Neuronal stem cell (in vitro differentiated cells): ENCODE data around the gene ZMIZ1.

Experiments
- DNase-seq: peaks from one replicate; pipeline ENCODE4 v3.0.0-alpha.2; 2013; ENCODE audit warnings: low spot score
- H2AFZ ChIP-seq: one replicate; pipeline ENCODE4 v1.6.1; 2013; ENCODE audit warnings: mild to moderate bottlenecking, low read length, inconsistent platforms
- H2AK5ac ChIP-seq: 2 replicates; pipeline ENCODE4 v1.6.1; 2013; ENCODE audit warnings: low read depth, mild to moderate bottlenecking, inconsistent platforms, low read length, moderate library complexity, mixed read lengths
- H2BK120ac ChIP-seq: 2 replicates; pipeline ENCODE4 v1.6.1; 2013; ENCODE audit warnings: low read depth, mild to moderate bottlenecking, inconsistent platforms, low read length, moderate library complexity, mixed read lengths
- H2BK12ac ChIP-seq: one replicate; pipeline ENCODE4 v1.6.1; 2013; ENCODE audit warnings: low read length, inconsistent platforms
- H2BK15ac ChIP-seq: 2 replicates; pipeline ENCODE4 v1.6.1; 2013; ENCODE audit warnings: mild to moderate bottlenecking, low read length, inconsistent platforms, mixed read lengths
- H2BK5ac ChIP-seq: one replicate; pipeline ENCODE4 v1.6.1; 2013; ENCODE audit warnings: inconsistent platforms, mild to moderate bottlenecking, low read length, moderate library complexity
- H3K14ac ChIP-seq: one replicate; pipeline ENCODE4 v1.6.1; 2013; ENCODE audit warnings: low read length, inconsistent platforms
- H3K18ac ChIP-seq: 2 replicates; pipeline ENCODE4 v1.6.1; 2013; ENCODE audit warnings: low read length, inconsistent platforms
- H3K23ac ChIP-seq: 2 replicates; pipeline ENCODE4 v1.6.1; 2013; ENCODE audit warnings: low read depth, mild to moderate bottlenecking, mixed read lengths, low read length, inconsistent platforms; ENCODE audit not compliant: poor library complexity
- H3K27ac ChIP-seq: replicated peaks from 3 replicates; pipeline ENCODE4 v1.5.1; 2013; ENCODE audit warnings: low read length, inconsistent platforms
- H3K27me3 ChIP-seq, 3 experiments: 2 replicates each; pipeline ENCODE4 v1.6.1; 2013; ENCODE audit warnings: low read length in 3 of 3, mild to moderate bottlenecking in 2 of 3, inconsistent platforms in 1 of 3, low read depth in 1 of 3, mixed read lengths in 1 of 3, moderate library complexity in 1 of 3; ENCODE audit not compliant: control insufficient read depth in 3 of 3, insufficient read depth in 3 of 3
- H3K36me3 ChIP-seq, 2 donors: replicated peaks in 1 of 2; 2 replicates each; pipeline ENCODE4 v1.6.1; 2013; ENCODE audit warnings: low read length in 2 of 2; ENCODE audit not compliant: control insufficient read depth in 2 of 2, insufficient read depth in 2 of 2
- H3K4ac ChIP-seq: 2 replicates; pipeline ENCODE4 v1.6.1; 2013; ENCODE audit warnings: inconsistent platforms, mild to moderate bottlenecking, low read length, moderate library complexity
- H3K4me1 ChIP-seq, 2 donors: 1 replicate in 1 of 2; 2 replicates in 1 of 2; pipeline ENCODE4 v1.6.1; 2013; ENCODE audit warnings: low read length in 2 of 2, low read depth in 1 of 2; ENCODE audit not compliant: control insufficient read depth in 2 of 2, insufficient read depth in 1 of 2
- H3K4me2 ChIP-seq: one replicate; pipeline ENCODE4 v1.6.1; 2013; ENCODE audit warnings: mild to moderate bottlenecking, low read length, inconsistent platforms; ENCODE audit not compliant: insufficient read depth, poor library complexity, severe bottlenecking
- H3K4me3 ChIP-seq, 2 donors: 2 replicates each; pipeline ENCODE4 v1.5.1; 2013; ENCODE audit warnings: low read length in 2 of 2, mild to moderate bottlenecking in 2 of 2, inconsistent platforms in 1 of 2, moderate library complexity in 1 of 2
- H3K79me1 ChIP-seq: one replicate; pipeline ENCODE4 v1.6.1; 2013; ENCODE audit warnings: low read depth, mild to moderate bottlenecking, inconsistent platforms, low read length, moderate library complexity
- H3K9ac ChIP-seq: one replicate; pipeline ENCODE4 v1.6.1; 2013; ENCODE audit warnings: mild to moderate bottlenecking, low read depth, low read length, inconsistent platforms; ENCODE audit not compliant: poor library complexity
- H3K9me3 ChIP-seq, 2 donors: replicated peaks in 1 of 2; 2 replicates each; pipeline versions ENCODE3 to v1.6.1; 2013; ENCODE audit warnings: low read length in 2 of 2, mild to moderate bottlenecking in 2 of 2, inconsistent platforms in 1 of 2, low read depth in 1 of 2, mixed read lengths in 1 of 2, moderate library complexity in 1 of 2; ENCODE audit not compliant: control insufficient read depth in 2 of 2, insufficient read depth in 1 of 2
- H4K8ac ChIP-seq: one replicate; pipeline ENCODE4 v1.6.1; 2013; ENCODE audit warnings: low read depth, mild to moderate bottlenecking, inconsistent platforms, low read length, moderate library complexity
- H4K91ac ChIP-seq: one replicate; pipeline ENCODE4 v1.6.1; 2013; ENCODE audit warnings: low read length, low read depth, mild to moderate bottlenecking, inconsistent platforms; ENCODE audit not compliant: poor library complexity
- WGBS, 2 donors: extraction: QIAGEN DNeasy Blood & Tissue Kit; methylation state at CpG; one replicate each; pipeline ENCODE4 v1.1.7; 2013; ENCODE audit warnings: missing lambda C conversion rate in 2 of 2, mixed read lengths in 1 of 2; ENCODE audit not compliant: insufficient read length in 2 of 2, insufficient replicate concordance in 1 of 2; ENCODE audit errors: extremely low coverage in 2 of 2; 5-methylcytosine and 5-hydroxymethylcytosine counted together

Gene ZMIZ1

GRCh38 chr10:79349766-79350406 lies 281.1 kb downstream of the ZMIZ1 start:
- WGBS, 2 donors = no CpG with 5 or more reads among the region's 6 CpGs
- H2BK5ac ChIP-seq = no peak overlapping the region
- no peak overlapping the region for H3K27ac ChIP-seq
- H3K9me3 ChIP-seq = no peaks in the 10 kb centered on the region
- H3K4me1 ChIP-seq = peaks cover 13 to 14% of the 10 kb centered on the region in 2 donors
- H3K23ac ChIP-seq = no peak overlapping the region
- no peak overlapping the region for H4K91ac ChIP-seq
- no peak overlapping the region for H2BK15ac ChIP-seq
- no peak overlapping the region for H3K4me3 ChIP-seq
- H2AFZ ChIP-seq = no peak overlapping the region
- H3K27me3 ChIP-seq = peaks cover 0 to 12% (median 0%) of the 10 kb centered on the region in 3 experiments
- peaks cover 45 to 65% of the 10 kb centered on the region in 2 donors for H3K36me3 ChIP-seq
- H3K79me1 ChIP-seq = peaks cover 11% of the 10 kb centered on the region
- no peak overlapping the region for H3K9ac ChIP-seq
- no peak overlapping the region for H3K4me2 ChIP-seq
- H2AK5ac ChIP-seq = no peak overlapping the region
- H2BK12ac ChIP-seq = no peak overlapping the region
- no peak for DNase-seq
- no peak overlapping the region for H3K14ac ChIP-seq
- H3K4ac ChIP-seq = no peak overlapping the region
- no peak overlapping the region for H3K18ac ChIP-seq
- H4K8ac ChIP-seq = no peak overlapping the region
- no peak overlapping the region for H2BK120ac ChIP-seq

- Histone ChIP-seq H3K4ac (no peak overlapping the region), H3K36me3 (peaks cover 45 to 72% of the 10 kb centered on the region in 2 donors)
- no peak for DNase-seq
Observed at GRCh38 chr10:79350407-79351154, 281.8 kb downstream of the ZMIZ1 start.

GRCh38 chr10:79351332-79351731 lies 282.6 kb downstream of the ZMIZ1 start:
- no peak overlapping the region for H4K8ac ChIP-seq
- H3K4me1 ChIP-seq = peaks cover 13 to 14% of the 10 kb centered on the region in 2 donors
- no peak overlapping the region for H4K91ac ChIP-seq
- no peaks in the 10 kb centered on the region for H3K27me3 ChIP-seq
- H3K4me2 ChIP-seq = no peak overlapping the region
- H3K4me3 ChIP-seq = no peak overlapping the region
- WGBS, 2 donors = no CpG with 5 or more reads among the region's 13 CpGs
- H3K79me1 ChIP-seq = peaks cover 11% of the 10 kb centered on the region
- no peak overlapping the region for H3K18ac ChIP-seq
- peaks cover 45 to 78% of the 10 kb centered on the region in 2 donors for H3K36me3 ChIP-seq
- no peak overlapping the region for H3K9ac ChIP-seq
- H3K14ac ChIP-seq = no peak overlapping the region
- H2BK5ac ChIP-seq = no peak overlapping the region
- no peak overlapping the region for H2BK120ac ChIP-seq
- H3K23ac ChIP-seq = no peak overlapping the region
- no peaks in the 10 kb centered on the region for H3K9me3 ChIP-seq
- H2BK15ac ChIP-seq = no peak overlapping the region
- H2AFZ ChIP-seq = no peak overlapping the region
- no peak overlapping the region for H3K4ac ChIP-seq
- H3K27ac ChIP-seq = no peak overlapping the region
- no peak overlapping the region for H2BK12ac ChIP-seq
- DNase-seq = no peak
- no peak overlapping the region for H2AK5ac ChIP-seq

More at GRCh38 chr10:79350407-79351154, 281.8 kb downstream of the ZMIZ1 start:
- Histone ChIP-seq H2AK5ac (no peak overlapping the region), H3K4me2 (no peak overlapping the region), H2BK12ac (no peak overlapping the region), H3K27ac (no peak overlapping the region), H2AFZ (no peak overlapping the region), H2BK5ac (no peak overlapping the region), H2BK15ac (no peak overlapping the region), H3K79me1 (peaks cover 11% of the 10 kb centered on the region), H2BK120ac (no peak overlapping the region), H3K27me3 (peaks cover 0 to 6% (median 0%) of the 10 kb centered on the region in 3 experiments), H3K9ac (no peak overlapping the region), H3K4me3 (no peak overlapping the region), H3K9me3 (no peaks in the 10 kb centered on the region), H3K4me1 (peaks cover 13 to 14% of the 10 kb centered on the region in 2 donors), H4K91ac (no peak overlapping the region), H3K18ac (no peak overlapping the region), H3K14ac (no peak overlapping the region), H4K8ac (no peak overlapping the region), H3K23ac (no peak overlapping the region)
- WGBS, 2 donors = no CpG with 5 or more reads among the region's 21 CpGs
